GM21786 (cell line): ENCODE results near the gene BEX4.
"Not testable (repeated sequence)": the region's sequence is repeated elsewhere in the genome, so short reads cannot be mapped to it uniquely, and the experiment has no call there.

Source experiments
- ATAC-seq: cut with Tn5 transposase; IDR thresholded peaks from one replicate; pipeline ENCODE4 v1.9.1; 2021; ENCODE audit not compliant: unreplicated experiment

The BEX4 gene

GRCh38 chrX:103214870-103215424 is at the start of gene BEX4:
Gene BEX4, plus strand, starts transcription at chrX:103215108. Its CDS starts 1,046 bp downstream, at chrX:103216154.
- peak; percentile 92 for ATAC-seq

GRCh38 chrX:103170216-103170615 is 44.7 kb upstream of the BEX4 start:
- no peak for ATAC-seq

GRCh38 chrX:103171353-103171752 is 43.6 kb upstream of the BEX4 start:
- no peak for ATAC-seq

GRCh38 chrX:103175256-103175655 is 39.7 kb upstream of the BEX4 start:
- not testable (repeated sequence) for ATAC-seq

GRCh38 chrX:103175944-103176753 is 38.8 kb upstream of the BEX4 start:
- peak; percentile 76 for ATAC-seq

- no peak for ATAC-seq
Observed at GRCh38 chrX:103177556-103177955, 37.4 kb upstream of the BEX4 start.

GRCh38 chrX:103183912-103184311 is 31.0 kb upstream of the BEX4 start:
- ATAC-seq, result no peak

- no peak for ATAC-seq
Observed at GRCh38 chrX:103187953-103188475, 26.9 kb upstream of the BEX4 start.

- no peak for ATAC-seq
Observed at GRCh38 chrX:103197721-103198306, 17.1 kb upstream of the BEX4 start.

- not testable (repeated sequence) for ATAC-seq
Observed at GRCh38 chrX:103198668-103199067, 16.2 kb upstream of the BEX4 start.

GRCh38 chrX:103201041-103201440 is 13.9 kb upstream of the BEX4 start:
- no peak for ATAC-seq

GRCh38 chrX:103210056-103210455 is 4.9 kb upstream of the BEX4 start:
- no peak for ATAC-seq

GRCh38 chrX:103211012-103211715 is 3.7 kb upstream of the BEX4 start:
- no peak for ATAC-seq

GRCh38 chrX:103212749-103213457 is 2.0 kb upstream of the BEX4 start:
- ATAC-seq, result no peak

- peak; percentile 31 for ATAC-seq
Observed at GRCh38 chrX:103215425-103215991, 600 bp downstream of the BEX4 start.

GRCh38 chrX:103220511-103221323 is 5.8 kb downstream of the BEX4 start:
- ATAC-seq, result no peak

GRCh38 chrX:103225918-103226317 is 11.0 kb downstream of the BEX4 start:
- ATAC-seq, result not testable (repeated sequence)

- ATAC-seq, result no peak
Observed at GRCh38 chrX:103233263-103233662, 18.4 kb downstream of the BEX4 start.

- ATAC-seq, result no peak
Observed at GRCh38 chrX:103234869-103235268, 20.0 kb downstream of the BEX4 start.
